Raji (cell line): ENCODE measurements around the gene PLXNB3.

Experiments used
- POLR2A ChIP-seq: IDR thresholded peaks from 2 replicates; pipeline ENCODE4 v1.6.1; 2011; ENCODE audit warnings: low read depth, low read length, control low read depth; ENCODE audit not compliant: insufficient read depth

PLXNB3 gene

GRCh38 chrX:153728951-153729631 is 35.0 kb upstream of the PLXNB3 start:
- TF ChIP-seq POLR2A = no peak

- no peak for TF ChIP-seq POLR2A
These were observed 32.8 kb upstream of the PLXNB3 start for GRCh38 chrX:153731117-153731844.

- no peak for TF ChIP-seq POLR2A
These were observed 32.2 kb upstream of the PLXNB3 start for GRCh38 chrX:153731845-153732215.

- TF ChIP-seq POLR2A = no peak
These were observed 31.6 kb upstream of the PLXNB3 start for GRCh38 chrX:153732401-153732800.

- no peak for TF ChIP-seq POLR2A
These were observed 30.3 kb upstream of the PLXNB3 start for GRCh38 chrX:153733651-153734240.

- TF ChIP-seq POLR2A = no peak
These were observed 29.2 kb upstream of the PLXNB3 start for GRCh38 chrX:153734871-153735270.

- TF ChIP-seq POLR2A = no peak
These were observed 28.8 kb upstream of the PLXNB3 start for GRCh38 chrX:153735274-153735673.

- no peak for TF ChIP-seq POLR2A
These were observed 27.8 kb upstream of the PLXNB3 start for GRCh38 chrX:153736071-153736820.

- TF ChIP-seq POLR2A = no peak
These were observed 27.1 kb upstream of the PLXNB3 start for GRCh38 chrX:153736871-153737441.

- no peak for TF ChIP-seq POLR2A
These were observed 25.9 kb upstream of the PLXNB3 start for GRCh38 chrX:153738056-153738605.

GRCh38 chrX:153739754-153740486 is 24.1 kb upstream of the PLXNB3 start:
- no peak for TF ChIP-seq POLR2A

- TF ChIP-seq POLR2A = no peak
These were observed 23.3 kb upstream of the PLXNB3 start for GRCh38 chrX:153740631-153741222.

GRCh38 chrX:153741446-153741845 is 22.6 kb upstream of the PLXNB3 start:
- no peak for TF ChIP-seq POLR2A

- no peak for TF ChIP-seq POLR2A
These were observed 19.6 kb upstream of the PLXNB3 start for GRCh38 chrX:153744210-153745066.
